Immature natural killer cell (primary cell): ENCODE data around the gene IRGQ. TPM values are rescaled to one million over a fixed set of nuclear protein-coding genes. Genes with fewer than 3 reads are reported as not detected.
A peak's percentile ranks its signal among the peaks of the same experiment; 100 is the strongest.
"Not testable (repeated sequence)": the region's sequence is repeated elsewhere in the genome, so short reads cannot be mapped to it uniquely, and the experiment has no call there.

ENCODE experiments used
- DNase-seq, 3 donors: peaks; one replicate each; pipeline ENCODE4 v3.0.0; 2022; ENCODE audit warnings: mixed read lengths in 1 of 3
- H3K27ac Mint-ChIP-seq, 6 donors: one replicate each; pipeline ENCODE4 v1.8.0; 2020; ENCODE audit warnings: mixed read lengths in 6 of 6, mild to moderate bottlenecking in 5 of 6, inconsistent platforms in 4 of 6, moderate library complexity in 3 of 6
- H3K27me3 Mint-ChIP-seq, 3 donors: one replicate each; pipeline ENCODE4 v1.8.0; 2020 to 2021; ENCODE audit warnings: low read depth in 3 of 3, mild to moderate bottlenecking in 3 of 3, mixed read lengths in 3 of 3, moderate library complexity in 3 of 3, inconsistent platforms in 1 of 3
- H3K36me3 Mint-ChIP-seq, 3 donors: one replicate each; pipeline ENCODE4 v1.8.0; 2020; ENCODE audit warnings: mixed read lengths in 3 of 3, inconsistent platforms in 2 of 3, mild to moderate bottlenecking in 2 of 3
- H3K4me1 Mint-ChIP-seq, 2 donors: one replicate each; pipeline ENCODE4 v1.8.0; 2020; ENCODE audit warnings: inconsistent platforms in 2 of 2, mild to moderate bottlenecking in 2 of 2, mixed read lengths in 2 of 2, moderate library complexity in 1 of 2
- H3K4me3 Mint-ChIP-seq, 5 donors: one replicate each; pipeline ENCODE4 v1.8.0; 2020; ENCODE audit warnings: mild to moderate bottlenecking in 5 of 5, mixed read lengths in 5 of 5, inconsistent platforms in 3 of 5, moderate library complexity in 3 of 5
- H3K9me3 Mint-ChIP-seq, 6 donors: one replicate each; pipeline ENCODE4 v1.8.0; 2020; ENCODE audit warnings: mild to moderate bottlenecking in 6 of 6, mixed read lengths in 6 of 6, inconsistent platforms in 4 of 6, moderate library complexity in 3 of 6
- polyA plus RNA-seq, 3 donors: library from polyadenylated mRNA; unstranded; fragments of 300-500 nt; fragmentation: Illumina TruSeq; gene quantifications; one replicate each; pipeline ENCODE4 v1.2.3, GENCODE V29; 2021

The IRGQ gene
- polyA plus RNA-seq, 3 donors from 2014 or later: 0.38 to 2.6 TPM; not detected in 1

DNA sequence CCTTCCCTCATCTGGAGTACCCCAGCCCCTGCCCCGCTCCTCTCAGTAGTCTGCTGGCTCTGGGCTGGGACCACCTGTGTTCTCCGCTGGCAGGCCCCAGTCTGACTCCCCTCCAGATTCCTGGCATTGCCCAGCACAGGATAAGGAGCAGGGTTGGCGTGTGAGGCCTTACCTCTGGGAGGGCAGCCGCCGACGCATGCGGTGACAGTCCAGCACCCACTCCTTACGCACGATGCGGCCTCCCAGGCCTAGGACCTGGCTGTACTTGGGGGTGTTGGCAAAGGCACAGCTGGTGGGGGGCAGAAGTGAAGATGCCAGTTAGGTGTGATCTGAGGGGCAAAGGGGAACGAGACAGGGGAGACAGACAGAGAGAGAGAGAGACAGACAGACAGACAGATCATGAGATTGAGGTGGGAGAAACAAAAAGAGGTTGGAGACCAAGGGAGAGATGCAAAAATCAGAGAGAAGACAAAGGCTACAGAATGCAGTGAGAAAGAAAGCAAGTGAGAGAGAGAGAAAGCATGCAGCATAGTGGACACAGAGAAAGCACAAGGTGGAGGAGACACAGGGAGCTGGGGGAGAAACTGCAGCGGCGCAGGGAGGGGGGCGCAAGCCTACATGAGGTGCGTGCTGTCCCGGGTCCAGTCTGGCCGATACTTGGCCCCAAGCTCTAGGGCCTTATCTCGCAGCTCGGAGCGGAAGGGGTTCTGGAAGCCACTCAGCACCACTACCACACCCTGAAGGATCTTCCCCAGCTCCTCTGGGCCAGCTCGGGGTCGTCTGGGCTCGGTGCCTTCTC, 44.3 kb downstream of the IRGQ start:
- Mint-ChIP-seq H3K36me3 (peaks cover 10 to 33% (median 16%) of the 10 kb centered on the region in 3 donors), H3K9me3 (no peaks in the 10 kb centered on the region), H3K4me1 (peaks cover 8 to 9% of the 10 kb centered on the region in 2 donors), H3K27me3 (no peaks in the 10 kb centered on the region), H3K4me3 (no peak overlapping the region), H3K27ac (peak overlapping the region in 2 of 6 donors; percentile 86 to 87)
- DNase-seq: no peak

DNA sequence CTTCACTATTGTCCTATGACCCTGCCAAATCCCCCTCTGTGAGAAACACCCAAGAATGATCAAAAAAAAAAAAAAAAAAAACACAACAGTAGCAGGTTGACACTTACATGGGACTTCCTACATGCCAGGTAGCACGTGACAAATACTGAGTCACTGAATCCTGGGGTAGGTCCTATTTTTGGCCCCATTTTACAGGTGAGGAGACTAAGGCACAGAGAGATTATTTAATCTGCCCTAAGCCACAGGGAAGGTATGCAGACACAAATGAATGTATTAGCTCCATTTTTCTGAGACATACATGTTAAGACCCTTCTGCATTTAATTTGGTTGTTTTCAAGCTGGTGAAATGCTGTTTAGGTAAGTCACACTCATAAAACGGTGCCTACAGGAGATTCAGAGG, 47.2 kb downstream of the IRGQ start:
- H3K9me3 Mint-ChIP-seq: no peaks in the 10 kb centered on the region
- H3K27me3 Mint-ChIP-seq: no peaks in the 10 kb centered on the region
- no peak for DNase-seq
- H3K36me3 Mint-ChIP-seq: peaks cover 0 to 21% (median 9%) of the 10 kb centered on the region in 3 donors
- H3K4me3 Mint-ChIP-seq: no peak overlapping the region
- peak overlapping the region in 1 of 6 donors; percentile 6 for H3K27ac Mint-ChIP-seq
- no peaks in the 10 kb centered on the region for H3K4me1 Mint-ChIP-seq

DNA sequence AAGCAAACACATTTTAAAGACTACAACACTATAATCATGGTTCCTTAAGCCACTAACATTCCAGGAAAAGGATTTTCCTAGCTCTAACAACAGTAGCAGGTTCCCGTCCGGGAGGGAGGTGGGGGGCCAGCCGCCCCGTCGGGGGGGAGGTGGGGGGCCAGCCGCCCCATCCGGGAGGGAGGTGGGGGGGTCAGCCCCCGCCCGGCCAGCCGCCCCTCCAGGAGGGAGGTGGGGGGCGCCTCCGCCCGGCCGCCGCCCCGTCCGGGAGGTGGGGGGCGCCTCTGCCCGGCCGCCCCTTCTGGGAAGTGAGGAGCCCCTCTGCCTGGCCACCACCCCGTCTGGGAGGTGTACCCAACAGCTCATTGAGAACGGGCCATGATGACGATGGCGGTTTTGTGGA, 48.0 kb downstream of the IRGQ start:
- not testable (repeated sequence) for H3K4me1 Mint-ChIP-seq, H3K27ac Mint-ChIP-seq, H3K4me3 Mint-ChIP-seq, H3K9me3 Mint-ChIP-seq, H3K27me3 Mint-ChIP-seq, DNase-seq
- peaks cover 0 to 25% (median 9%) of the 10 kb centered on the region in 3 donors for H3K36me3 Mint-ChIP-seq

DNA sequence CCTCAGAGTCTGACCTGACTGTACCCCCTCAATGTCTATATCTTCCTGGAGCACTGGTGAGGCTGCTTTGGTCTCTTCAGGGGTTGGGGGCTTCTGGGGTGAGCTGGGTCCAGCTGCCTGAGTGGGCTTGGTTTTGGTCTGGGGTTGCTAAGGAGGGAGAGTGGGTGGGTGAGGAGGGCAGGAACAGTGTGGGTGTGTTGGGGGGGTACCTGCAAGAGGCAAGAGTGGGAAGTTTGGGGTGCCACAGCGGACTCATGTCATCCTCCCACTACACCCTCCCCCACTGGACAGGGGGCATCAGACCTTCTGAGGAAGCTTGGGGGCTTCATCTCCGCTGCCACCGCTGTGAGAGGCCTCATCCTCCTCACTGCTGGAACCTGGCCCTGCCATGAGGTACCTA, 49.4 kb downstream of the IRGQ start:
- H3K4me1 Mint-ChIP-seq: no peaks in the 10 kb centered on the region
- DNase-seq: no peak
- no peak overlapping the region for H3K4me3 Mint-ChIP-seq
- H3K36me3 Mint-ChIP-seq: peaks cover 4 to 29% (median 6%) of the 10 kb centered on the region in 3 donors
- no peak overlapping the region for H3K27ac Mint-ChIP-seq
- no peaks in the 10 kb centered on the region for H3K27me3 Mint-ChIP-seq
- H3K9me3 Mint-ChIP-seq: no peaks in the 10 kb centered on the region

DNA sequence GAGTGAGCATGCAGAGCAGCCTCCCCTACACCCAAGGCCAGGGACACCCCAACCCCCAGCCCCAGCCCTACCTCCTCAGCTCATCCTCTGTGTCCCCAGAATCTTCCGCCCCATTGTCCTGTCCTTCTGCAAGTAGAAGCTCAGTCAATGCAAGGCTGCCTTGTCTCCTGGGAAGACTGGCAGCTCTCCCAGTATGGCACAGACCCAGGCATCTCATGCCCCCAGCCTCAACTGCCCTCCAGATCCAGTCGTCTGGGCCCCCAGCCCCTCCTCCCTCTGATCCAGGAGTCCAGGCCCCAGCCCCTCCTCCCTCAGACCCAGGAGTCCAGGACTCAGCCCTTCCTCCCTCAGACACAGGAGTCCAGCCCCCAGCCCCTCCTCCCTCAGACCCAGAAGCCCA, 50.0 kb downstream of the IRGQ start:
- Mint-ChIP-seq H3K36me3 (peaks cover 5 to 27% (median 7%) of the 10 kb centered on the region in 3 donors), H3K9me3 (no peaks in the 10 kb centered on the region), H3K27me3 (no peaks in the 10 kb centered on the region), H3K4me3 (no peak overlapping the region), H3K4me1 (no peaks in the 10 kb centered on the region), H3K27ac (no peak overlapping the region)
- DNase-seq: no peak

GRCh38 chr19:43545276-43545675, 50.7 kb downstream of the IRGQ start:
- H3K4me1 Mint-ChIP-seq: no peaks in the 10 kb centered on the region
- no peak overlapping the region for H3K27ac Mint-ChIP-seq

GRCh38 chr19:43544077-43544476, 51.9 kb downstream of the IRGQ start:
- Mint-ChIP-seq H3K4me1 (no peaks in the 10 kb centered on the region), H3K4me3 (no peak overlapping the region), H3K27me3 (no peaks in the 10 kb centered on the region), H3K27ac (no peak overlapping the region), H3K36me3 (peaks cover 10 to 31% (median 11%) of the 10 kb centered on the region in 3 donors), H3K9me3 (no peaks in the 10 kb centered on the region)
- DNase-seq: no peak

More at GRCh38 chr19:43545276-43545675, 50.7 kb downstream of the IRGQ start:
- H3K27me3 Mint-ChIP-seq: no peaks in the 10 kb centered on the region
- H3K9me3 Mint-ChIP-seq: no peaks in the 10 kb centered on the region
- H3K4me3 Mint-ChIP-seq: no peak overlapping the region
- peaks cover 4 to 27% (median 7%) of the 10 kb centered on the region in 3 donors for H3K36me3 Mint-ChIP-seq
- no peak for DNase-seq

DNA sequence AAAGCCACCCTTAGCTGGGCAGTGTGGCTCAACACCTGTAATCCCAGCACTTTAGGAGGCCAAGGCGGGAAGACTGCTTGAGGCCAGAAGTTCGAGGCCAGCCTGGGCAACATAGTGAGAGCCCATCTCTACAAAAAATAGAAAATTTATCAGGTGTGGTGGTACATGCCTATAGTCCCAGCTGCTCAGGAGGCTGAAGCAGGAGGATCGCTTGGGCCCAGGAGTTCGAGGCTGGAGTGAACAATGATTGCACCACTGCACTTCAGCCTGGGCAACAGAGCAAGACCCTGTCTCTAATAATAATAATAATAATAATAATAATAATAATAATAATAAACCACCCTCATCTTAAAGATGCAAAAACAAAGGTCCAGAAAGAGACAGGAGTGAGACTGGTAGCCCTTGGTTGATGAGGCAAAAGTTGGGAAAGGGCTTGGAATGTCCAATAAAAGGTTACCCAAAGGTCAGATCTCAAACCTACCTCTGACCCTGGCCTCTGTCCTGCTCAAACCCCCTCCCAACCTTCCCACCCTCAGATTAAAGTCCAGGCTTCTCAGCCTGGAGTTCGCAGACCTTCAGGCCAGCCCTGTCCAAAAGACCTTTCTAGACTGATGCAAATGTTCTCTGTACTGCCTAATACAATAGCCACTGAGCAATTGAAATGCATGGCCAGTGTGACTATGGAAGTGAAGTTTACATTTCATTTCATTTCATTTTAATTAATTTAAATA, 53.8 kb downstream of the IRGQ start:
- Mint-ChIP-seq H3K36me3 (peaks cover 19 to 47% (median 19%) of the 10 kb centered on the region in 3 donors), H3K27ac (no peak overlapping the region)

DNA sequence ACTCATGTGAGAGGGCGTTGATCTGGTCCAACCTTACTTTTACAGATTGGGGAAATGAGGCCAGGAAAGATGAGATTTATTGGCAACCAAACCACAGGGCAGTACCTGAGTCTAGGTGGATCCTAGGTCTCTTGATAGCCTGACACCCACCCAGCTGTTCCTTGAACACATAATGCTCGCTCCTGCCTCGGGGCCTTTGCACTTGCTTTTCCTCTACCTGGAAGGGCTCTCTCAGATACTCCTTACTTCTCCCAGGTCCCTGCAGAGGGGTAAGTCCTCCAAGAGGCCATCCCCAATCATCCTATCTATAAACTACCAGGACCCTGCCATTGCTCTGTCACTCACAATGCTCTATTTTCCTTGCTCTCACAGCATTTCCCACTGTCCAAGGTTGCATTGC, 55.6 kb downstream of the IRGQ start:
- peaks cover 19 to 48% (median 19%) of the 10 kb centered on the region in 3 donors for H3K36me3 Mint-ChIP-seq

More for the DNA sequence above, 53.8 kb downstream of the IRGQ start:
- Mint-ChIP-seq H3K27me3 (no peaks in the 10 kb centered on the region), H3K9me3 (no peaks in the 10 kb centered on the region), H3K4me3 (no peak overlapping the region), H3K4me1 (no peaks in the 10 kb centered on the region)
- DNase-seq: no peak

DNA sequence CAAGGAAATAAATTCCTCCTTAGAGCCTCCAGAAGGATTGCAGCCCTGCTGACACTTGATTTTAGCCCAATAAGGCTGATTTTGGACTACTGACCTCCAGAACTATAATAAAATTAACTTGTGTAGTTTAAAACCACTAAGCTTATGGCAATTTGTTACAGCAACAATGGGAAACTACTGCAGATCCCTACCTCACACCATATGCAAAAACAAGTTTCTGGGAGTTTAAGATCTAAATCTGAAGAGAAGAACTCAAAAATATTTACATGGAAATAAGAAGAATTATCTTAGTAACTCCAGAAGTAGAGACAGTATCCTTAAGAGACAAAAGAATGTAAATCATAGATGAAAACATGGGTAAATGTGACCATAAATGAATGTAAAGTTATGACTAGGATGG, 57.0 kb downstream of the IRGQ start:
- Mint-ChIP-seq H3K27ac (no peak overlapping the region), H3K9me3 (no peaks in the 10 kb centered on the region), H3K36me3 (peaks cover 19 to 48% (median 19%) of the 10 kb centered on the region in 3 donors), H3K4me1 (peaks cover 15 to 19% of the 10 kb centered on the region in 2 donors), H3K27me3 (peaks cover 0 to 4% (median 0%) of the 10 kb centered on the region in 3 donors), H3K4me3 (no peak overlapping the region)
- no peak for DNase-seq

More for the DNA sequence above, 55.6 kb downstream of the IRGQ start:
- H3K27ac Mint-ChIP-seq: peak overlapping the region in 1 of 6 donors; percentile 79
- peaks cover 9% of the 10 kb centered on the region in 2 donors for H3K4me1 Mint-ChIP-seq
- no peak overlapping the region for H3K4me3 Mint-ChIP-seq
- no peak for DNase-seq
- H3K27me3 Mint-ChIP-seq: peaks cover 0 to 2% (median 0%) of the 10 kb centered on the region in 3 donors
- no peaks in the 10 kb centered on the region for H3K9me3 Mint-ChIP-seq

GRCh38 chr19:43534816-43535761, 60.8 kb downstream of the IRGQ start:
- Mint-ChIP-seq H3K9me3 (no peaks in the 10 kb centered on the region), H3K4me3 (peak overlapping the region in 4 of 5 donors; percentile 25 to 50 (median 42)), H3K4me1 (peaks cover 31 to 36% of the 10 kb centered on the region in 2 donors), H3K27ac (peak overlapping the region; percentile 53 to 99 (median 74)), H3K27me3 (peaks cover 0 to 16% (median 7%) of the 10 kb centered on the region in 3 donors), H3K36me3 (peaks cover 12 to 24% (median 14%) of the 10 kb centered on the region in 3 donors)
- peak in 1 of 3 donors; percentile 35 for DNase-seq
